GM12878 (cell line): Measurements from ENCODE around the gene METTL23. TPM values are rescaled to one million over a fixed set of nuclear protein-coding genes. Genes with fewer than 3 reads are reported as not detected.

Experiments
- ATAC-seq: fragments of 200-7000 bp; cut with Tn5 transposase; 3 replicates; pipeline ENCODE4 v1.9.1; 2020; ENCODE audit warnings: mild to moderate bottlenecking, moderate library complexity
- BruUV-seq: library from RNA; stranded (reverse); fragments of 400-500 nt; replicated peaks from 2 replicates; lab custom pipeline; 2021; lab: Mats Ljungman, UMichigan
- CTCF ChIA-PET: fragments of 300-600 bp; sonication (Branson Sonifier 250); formaldehyde crosslinking; extraction: SDS; loops from one replicate; lab custom pipeline; 2021; ENCODE audit warnings: inconsistent platforms; lab: Yijun Ruan, JAX
- POLR2A ChIA-PET: fragments of 350-600 bp; formaldehyde crosslinking; extraction: SDS; loops from one replicate; lab custom pipeline; 2021; ENCODE audit warnings: inconsistent platforms; lab: Charles Lee
- RAD21 ChIA-PET: fragments of 300-600 bp; sonication (Branson Sonifier 250); formaldehyde crosslinking; loops from one replicate; lab custom pipeline; 2023; ENCODE audit warnings: antibody characterized with exemption; ENCODE audit not compliant: unreplicated experiment; lab: Charles Lee
- SMC1A ChIA-PET: fragments of 300-600 bp; sonication (Branson Sonifier 250); formaldehyde crosslinking; loops from one replicate; lab custom pipeline; 2023; ENCODE audit not compliant: unreplicated experiment, uncharacterized antibody; lab: Charles Lee
- DNase-seq: peaks from one replicate; pipeline ENCODE4 v3.0.0-alpha.2; 2011; ENCODE audit warnings: low read depth, low spot score
- FAIRE-seq: peaks from 3 replicates; lab custom pipeline; 2011; peaks lifted over from hg19 to GRCh38; lab: Jason Lieb, UNC
- H2AFZ ChIP-seq: 2 replicates; pipeline ENCODE4 v1.6.0; 2011; ENCODE audit warnings: low read depth, low read length, control low read depth; ENCODE audit not compliant: control insufficient read depth
- H3K27ac ChIP-seq: 2 replicates; pipeline ENCODE4 v1.5.1; 2011; ENCODE audit warnings: control low read depth; ENCODE audit not compliant: control insufficient read depth, insufficient read depth
- H3K27me3 ChIP-seq, 2 experiments: replicated peaks in 1 of 2; 2 replicates each; pipeline versions ENCODE4 v1.6.0 to v1.6.1; 2011; ENCODE audit warnings: low read length in 1 of 2; ENCODE audit not compliant: control insufficient read depth in 2 of 2, insufficient read depth in 2 of 2
- H3K36me3 ChIP-seq, 2 experiments: 2 replicates each; pipeline ENCODE4 v1.5.1; 2011; ENCODE audit warnings: low read length in 1 of 2; ENCODE audit not compliant: control insufficient read depth in 2 of 2, insufficient read depth in 2 of 2
- H3K4me1 ChIP-seq: 2 replicates; pipeline ENCODE4 v1.6.1; 2011; ENCODE audit warnings: mild to moderate bottlenecking, low read length, moderate library complexity, mixed read lengths; ENCODE audit not compliant: control insufficient read depth, insufficient read depth
- H3K4me2 ChIP-seq: 2 replicates; pipeline ENCODE4 v1.6.0; 2011; ENCODE audit warnings: control low read depth; ENCODE audit not compliant: control insufficient read depth, insufficient read depth
- H3K4me3 ChIP-seq: fragments of 200-600 bp; sonication (generic); 2 replicates; pipeline ENCODE4 v1.5.1; 2016
- H3K79me2 ChIP-seq: 2 replicates; pipeline ENCODE4 v1.6.0; 2011; ENCODE audit warnings: low read length; ENCODE audit not compliant: control insufficient read depth, insufficient read depth
- H3K9ac ChIP-seq: 2 replicates; pipeline ENCODE4 v1.8.0; 2011; ENCODE audit warnings: low read length, control low read depth, mixed read lengths; ENCODE audit not compliant: control insufficient read depth, insufficient read depth
- H3K9me3 ChIP-seq: replicated peaks from 3 replicates; pipeline ENCODE4 v1.5.1; 2011; ENCODE audit warnings: mild to moderate bottlenecking, low read length; ENCODE audit not compliant: control insufficient read depth, insufficient read depth
- H4K20me1 ChIP-seq: 2 replicates; pipeline ENCODE4 v1.6.0; 2011; ENCODE audit not compliant: control insufficient read depth, insufficient read depth
- BHLHE40 ChIP-seq, 2 experiments: fragments of 450-650 bp in 1 of 2; IDR thresholded peaks; 2 replicates each; pipeline ENCODE4 v1.6.1; 2011 to 2017; ENCODE audit warnings: low read depth in 2 of 2, borderline replicate concordance in 1 of 2, improper control_type of control experiment in 1 of 2, low read length in 1 of 2, mild to moderate bottlenecking in 1 of 2
- CBX3 ChIP-seq: fragments of 200-600 bp; sonication (generic); IDR thresholded peaks from 2 replicates; pipeline ENCODE4 v1.6.1; 2016; ENCODE audit warnings: low read depth, borderline replicate concordance
- NFYB ChIP-seq: IDR thresholded peaks from 2 replicates; pipeline ENCODE4 v1.6.1; 2011; ENCODE audit warnings: low read depth, mild to moderate bottlenecking, low read length, improper control_type of control experiment, moderate library complexity; ENCODE audit not compliant: insufficient read depth
- RAD21 ChIP-seq: IDR thresholded peaks from 2 replicates; pipeline ENCODE4 v1.6.1; 2011; ENCODE audit warnings: mild to moderate bottlenecking, low read depth, low read length, moderate library complexity; ENCODE audit not compliant: insufficient read depth
- SMC3 ChIP-seq: IDR thresholded peaks from 2 replicates; pipeline ENCODE4 v1.6.1; 2011; ENCODE audit warnings: low read length, improper control_type of control experiment, borderline replicate concordance
- STAT3 ChIP-seq: IDR thresholded peaks from 2 replicates; pipeline ENCODE4 v1.6.1; 2011; ENCODE audit warnings: low read depth, low read length, improper control_type of control experiment
- ZNF207 ChIP-seq: fragments of 450-650 bp; IDR thresholded peaks from 2 replicates; pipeline ENCODE4 v1.6.1; 2014; ENCODE audit warnings: antibody characterized with exemption, mild to moderate bottlenecking, borderline replicate concordance
- WGBS: methylation state at CpG from one replicate; pipeline ENCODE4 v1.1.6; 2016; ENCODE audit warnings: low lambda C conversion rate; ENCODE audit not compliant: insufficient replicate concordance, insufficient coverage; ENCODE audit errors: missing lambda C conversion rate; 5-methylcytosine and 5-hydroxymethylcytosine counted together
- in situ Hi-C: fragments of 300-500 bp; cut with MboI; formaldehyde crosslinking; loops from 9 replicates; pipeline ENCODE4 v1.14.3; 2018; ENCODE audit warnings: mixed read lengths
- intact Hi-C: fragments of 100-400 bp; cut with micrococcal nuclease; formaldehyde crosslinking; loops from one replicate; pipeline ENCODE4 v1.14.2; 2022; ENCODE audit not compliant: unreplicated experiment
- polyA plus RNA-seq, 11 experiments: library from polyadenylated mRNA; depleted of rRNA in 4 of 11; unstranded in 6 of 11; stranded (reverse) in 5 of 11; fragments of >200 nt; fragmentation: Nextera tagmentation in 4 of 11; fragmentation: Illumina TruSeq in 1 of 11; extraction: Ambion mirVana in 4 of 11; extraction: Trizol in 1 of 11; gene quantifications; 1 replicate in 1 of 11; 2 replicates in 10 of 11; pipeline versions ENCODE4 v1.2.1 to v1.2.3, GENCODE V29; 2011 to 2016; ENCODE audit warnings: inconsistent platforms in 2 of 11, missing spikeins in 2 of 11, low read depth in 1 of 11
- total RNA-seq, 4 experiments: library from RNA; depleted of rRNA in 3 of 4; stranded (reverse); fragments of >200 nt in 3 of 4; fragmentation: Illumina TruSeq in 1 of 4; extraction: Trizol in 1 of 4; gene quantifications; 2 replicates each; pipeline versions ENCODE4 v1.2.1 to v1.2.3, GENCODE V29; 2013 to 2021
- TF ChIP-seq, protein P1 (sequence below), 3 experiments: IDR thresholded peaks in 2 of 3; conservative IDR thresholded peaks in 1 of 3; 2 replicates each; pipeline ENCODE4 v1.5.1; 2011; ENCODE audit warnings: low read depth in 3 of 3, low read length in 3 of 3, mild to moderate bottlenecking in 3 of 3, control low read depth in 2 of 3, moderate library complexity in 2 of 3, inconsistent platforms in 1 of 3, mixed read lengths in 1 of 3; ENCODE audit not compliant: control insufficient read depth in 2 of 3, insufficient read depth in 1 of 3; ENCODE audit errors: extremely low read depth in 1 of 3
- TF ChIP-seq, protein P2 (sequence below): IDR thresholded peaks from 2 replicates; pipeline ENCODE4 v1.6.1; 2012; ENCODE audit warnings: mild to moderate bottlenecking, low read depth, low read length

Gene METTL23
- total and polyA plus RNA-seq, 10 of the 15 experiments (the other 5 are each of a cell fraction or from before 2014, with no cell fraction given), result 25.6 to 61.5 (median 30.9) TPM

DNA sequence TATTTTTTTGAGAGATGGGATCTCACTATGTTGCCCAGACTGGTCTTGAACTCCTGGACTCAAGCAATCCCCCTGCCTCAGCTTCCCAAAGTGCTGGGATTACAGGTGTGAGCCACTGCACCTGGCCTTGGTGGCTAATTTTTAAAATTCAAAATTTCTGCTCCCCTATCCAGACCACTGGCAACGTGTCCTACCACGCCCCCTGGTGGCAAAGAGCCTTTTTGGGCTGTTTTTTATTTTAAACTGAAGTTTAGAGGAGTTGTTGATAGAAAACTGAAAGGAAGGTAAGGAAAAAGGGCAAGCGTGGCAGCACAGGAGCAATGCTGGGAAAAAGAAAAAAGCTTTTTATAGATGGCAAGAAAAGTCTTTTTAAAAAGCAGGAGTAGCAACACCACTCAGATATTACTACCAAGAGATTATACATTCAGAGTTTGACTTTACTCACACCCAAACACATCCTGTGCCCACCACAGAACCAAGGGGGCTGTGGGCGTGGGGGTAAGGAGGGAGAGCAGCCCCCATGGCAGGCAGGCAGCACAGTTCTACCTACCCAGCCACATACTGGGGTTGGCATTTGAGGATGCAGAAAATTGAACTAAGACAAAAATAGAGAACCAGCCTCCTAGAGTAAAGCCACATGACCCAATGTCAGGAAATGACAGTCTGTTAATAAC is 11.7 kb upstream of the METTL23 start:
- ATAC-seq (peak; percentile 71), FAIRE-seq (no peak), DNase-seq (no peak)
- Histone ChIP-seq H3K27ac (no peak overlapping the region), H3K9ac (no peak overlapping the region), H3K36me3 (peaks cover 10 to 36% of the 10 kb centered on the region in 2 experiments), H3K4me1 (peaks cover 8% of the 10 kb centered on the region), H3K27me3 (no peaks in the 10 kb centered on the region; a peak in 1 of 4 replicates), H3K79me2 (no peaks in the 10 kb centered on the region), H3K9me3 (no peaks in the 10 kb centered on the region), H2AFZ (no peak overlapping the region), H4K20me1 (peaks cover 5% of the 10 kb centered on the region), H3K4me2 (peak overlapping the region; percentile 30), H3K4me3 (no peak overlapping the region)
- ChIA-PET RAD21 (interaction anchor here (0.7 to 1.6 kb wide), 2 partner anchors 10 to 33 kb away, joined by 3 to 10 read pairs; no protein-coding TSS in a partner anchor), CTCF (interaction anchor here (0.7 to 6.5 kb wide), 9 partner anchors 12 to 91 kb away, joined by 3 to 65 read pairs (median 5); partner anchors contain the start of genes JMJD6 and METTL23), POLR2A (interaction anchor here (1.3 kb wide), 1 partner anchor 11 kb away, joined by 3 read pairs; the partner anchor contains the start of genes JMJD6 and METTL23), SMC1A (interaction anchor here (1.1 to 2.0 kb wide), 2 partner anchors 13 to 18 kb away, joined by 3 to 7 read pairs; no protein-coding TSS in a partner anchor)
- TF ChIP-seq RAD21, result peak; percentile 71
- TF ChIP-seq, protein P1, sequence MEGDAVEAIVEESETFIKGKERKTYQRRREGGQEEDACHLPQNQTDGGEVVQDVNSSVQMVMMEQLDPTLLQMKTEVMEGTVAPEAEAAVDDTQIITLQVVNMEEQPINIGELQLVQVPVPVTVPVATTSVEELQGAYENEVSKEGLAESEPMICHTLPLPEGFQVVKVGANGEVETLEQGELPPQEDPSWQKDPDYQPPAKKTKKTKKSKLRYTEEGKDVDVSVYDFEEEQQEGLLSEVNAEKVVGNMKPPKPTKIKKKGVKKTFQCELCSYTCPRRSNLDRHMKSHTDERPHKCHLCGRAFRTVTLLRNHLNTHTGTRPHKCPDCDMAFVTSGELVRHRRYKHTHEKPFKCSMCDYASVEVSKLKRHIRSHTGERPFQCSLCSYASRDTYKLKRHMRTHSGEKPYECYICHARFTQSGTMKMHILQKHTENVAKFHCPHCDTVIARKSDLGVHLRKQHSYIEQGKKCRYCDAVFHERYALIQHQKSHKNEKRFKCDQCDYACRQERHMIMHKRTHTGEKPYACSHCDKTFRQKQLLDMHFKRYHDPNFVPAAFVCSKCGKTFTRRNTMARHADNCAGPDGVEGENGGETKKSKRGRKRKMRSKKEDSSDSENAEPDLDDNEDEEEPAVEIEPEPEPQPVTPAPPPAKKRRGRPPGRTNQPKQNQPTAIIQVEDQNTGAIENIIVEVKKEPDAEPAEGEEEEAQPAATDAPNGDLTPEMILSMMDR (IDR thresholded peaks at IDR 0.05 in 2 of 3, conservative IDR thresholded peaks at IDR 0.05 in 1 of 3; ENCODE audit: control insufficient read depth in 2 of 3, extremely low read depth in 1 of 3, insufficient read depth in 1 of 3, low read depth in 3 of 3, low read length in 3 of 3), result peak; percentile 68 to 77 (median 69)
- no peak for TF ChIP-seq CBX3
- no peak for TF ChIP-seq STAT3
- TF ChIP-seq ZNF207, result no peak
- no peak for TF ChIP-seq BHLHE40 (IDR thresholded peaks at IDR 0.05; ENCODE audit: borderline replicate concordance in 1 of 2, low read depth in 2 of 2, low read length in 1 of 2)
- TF ChIP-seq NFYB, result no peak
- TF ChIP-seq SMC3, result peak; percentile 56; the same call in 1 of the 2 replicates
- TF ChIP-seq, protein P2, sequence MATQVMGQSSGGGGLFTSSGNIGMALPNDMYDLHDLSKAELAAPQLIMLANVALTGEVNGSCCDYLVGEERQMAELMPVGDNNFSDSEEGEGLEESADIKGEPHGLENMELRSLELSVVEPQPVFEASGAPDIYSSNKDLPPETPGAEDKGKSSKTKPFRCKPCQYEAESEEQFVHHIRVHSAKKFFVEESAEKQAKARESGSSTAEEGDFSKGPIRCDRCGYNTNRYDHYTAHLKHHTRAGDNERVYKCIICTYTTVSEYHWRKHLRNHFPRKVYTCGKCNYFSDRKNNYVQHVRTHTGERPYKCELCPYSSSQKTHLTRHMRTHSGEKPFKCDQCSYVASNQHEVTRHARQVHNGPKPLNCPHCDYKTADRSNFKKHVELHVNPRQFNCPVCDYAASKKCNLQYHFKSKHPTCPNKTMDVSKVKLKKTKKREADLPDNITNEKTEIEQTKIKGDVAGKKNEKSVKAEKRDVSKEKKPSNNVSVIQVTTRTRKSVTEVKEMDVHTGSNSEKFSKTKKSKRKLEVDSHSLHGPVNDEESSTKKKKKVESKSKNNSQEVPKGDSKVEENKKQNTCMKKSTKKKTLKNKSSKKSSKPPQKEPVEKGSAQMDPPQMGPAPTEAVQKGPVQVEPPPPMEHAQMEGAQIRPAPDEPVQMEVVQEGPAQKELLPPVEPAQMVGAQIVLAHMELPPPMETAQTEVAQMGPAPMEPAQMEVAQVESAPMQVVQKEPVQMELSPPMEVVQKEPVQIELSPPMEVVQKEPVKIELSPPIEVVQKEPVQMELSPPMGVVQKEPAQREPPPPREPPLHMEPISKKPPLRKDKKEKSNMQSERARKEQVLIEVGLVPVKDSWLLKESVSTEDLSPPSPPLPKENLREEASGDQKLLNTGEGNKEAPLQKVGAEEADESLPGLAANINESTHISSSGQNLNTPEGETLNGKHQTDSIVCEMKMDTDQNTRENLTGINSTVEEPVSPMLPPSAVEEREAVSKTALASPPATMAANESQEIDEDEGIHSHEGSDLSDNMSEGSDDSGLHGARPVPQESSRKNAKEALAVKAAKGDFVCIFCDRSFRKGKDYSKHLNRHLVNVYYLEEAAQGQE, result no peak
- no TSS peak for BruUV-seq
- intact Hi-C loops (loop anchor here (10.0 kb wide), 1 partner anchor 90 kb away; no protein-coding TSS in a partner anchor), in situ Hi-C loops (no loop called here)
- WGBS, result 1% methylated on average over 4 of the region's 4 CpGs
